Stimulated activated CD8-positive, alpha-beta memory T cell treated with anti-CD3 and anti-CD28 coated beads, Interleukin-7, amount 100 ng/mL, for 4 hours (primary cell): ENCODE results near the gene DNAJB9.

Experiments used
- DNase-seq, 2 donors: peaks; one replicate each; pipeline ENCODE4 v3.0.0-alpha.2; 2020; ENCODE audit warnings: low read depth in 2 of 2

The DNAJB9 gene

GRCh38 chr7:108605559-108606201 lies 36.0 kb downstream of the DNAJB9 start:
- DNase-seq = no peak

GRCh38 chr7:108609643-108610042 lies 40.0 kb downstream of the DNAJB9 start:
- no peak for DNase-seq

- no peak for DNase-seq
Measured at GRCh38 chr7:108611268-108611667, 41.6 kb downstream of the DNAJB9 start.

- DNase-seq = no peak
Measured at GRCh38 chr7:108613147-108613948, 43.7 kb downstream of the DNAJB9 start.

- no peak for DNase-seq
Measured at GRCh38 chr7:108613949-108614381, 44.3 kb downstream of the DNAJB9 start.

GRCh38 chr7:108614896-108615295 lies 45.2 kb downstream of the DNAJB9 start:
- DNase-seq = no peak

- no peak for DNase-seq
Measured at GRCh38 chr7:108618056-108618455, 48.4 kb downstream of the DNAJB9 start.

GRCh38 chr7:108623220-108623619 lies 53.5 kb downstream of the DNAJB9 start:
- no peak for DNase-seq
